B cell (primary cell): Measurements from ENCODE around the gene GFI1.

Experiments
- EZH2 ChIP-seq: IDR thresholded peaks from 2 replicates; pipeline ENCODE4 v1.6.1; 2012; ENCODE audit warnings: borderline replicate concordance, low read depth, mild to moderate bottlenecking, moderate library complexity, low read length; ENCODE audit not compliant: insufficient read depth, poor library complexity, severe bottlenecking
- TF ChIP-seq, protein P1 (sequence below): fragments of 200-600 bp; IDR thresholded peaks from one replicate; pipeline ENCODE4 v1.8.0; 2022; ENCODE audit warnings: antibody characterized with exemption, mild to moderate bottlenecking

DNA sequence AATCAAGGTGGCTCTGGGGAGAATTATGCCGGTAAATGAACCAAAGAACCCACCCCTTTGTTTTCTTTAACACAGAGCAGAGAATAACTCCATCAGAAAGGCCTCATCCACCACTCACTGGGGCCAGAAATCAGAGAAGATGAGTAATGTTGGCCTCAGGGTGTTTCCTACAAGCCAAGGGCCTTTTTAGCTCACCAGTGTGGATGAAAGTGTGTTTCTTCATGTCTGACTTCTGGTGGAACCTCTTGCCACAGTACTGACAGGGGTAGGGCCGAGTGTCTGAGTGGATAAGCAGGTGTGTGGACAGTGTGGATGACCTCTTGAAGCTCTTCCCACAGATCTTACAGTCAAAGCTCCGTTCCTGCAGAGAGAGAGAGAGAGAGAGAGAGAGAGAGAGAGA lies 8.3 kb downstream of the GFI1 start:
- TF ChIP-seq, protein P1, sequence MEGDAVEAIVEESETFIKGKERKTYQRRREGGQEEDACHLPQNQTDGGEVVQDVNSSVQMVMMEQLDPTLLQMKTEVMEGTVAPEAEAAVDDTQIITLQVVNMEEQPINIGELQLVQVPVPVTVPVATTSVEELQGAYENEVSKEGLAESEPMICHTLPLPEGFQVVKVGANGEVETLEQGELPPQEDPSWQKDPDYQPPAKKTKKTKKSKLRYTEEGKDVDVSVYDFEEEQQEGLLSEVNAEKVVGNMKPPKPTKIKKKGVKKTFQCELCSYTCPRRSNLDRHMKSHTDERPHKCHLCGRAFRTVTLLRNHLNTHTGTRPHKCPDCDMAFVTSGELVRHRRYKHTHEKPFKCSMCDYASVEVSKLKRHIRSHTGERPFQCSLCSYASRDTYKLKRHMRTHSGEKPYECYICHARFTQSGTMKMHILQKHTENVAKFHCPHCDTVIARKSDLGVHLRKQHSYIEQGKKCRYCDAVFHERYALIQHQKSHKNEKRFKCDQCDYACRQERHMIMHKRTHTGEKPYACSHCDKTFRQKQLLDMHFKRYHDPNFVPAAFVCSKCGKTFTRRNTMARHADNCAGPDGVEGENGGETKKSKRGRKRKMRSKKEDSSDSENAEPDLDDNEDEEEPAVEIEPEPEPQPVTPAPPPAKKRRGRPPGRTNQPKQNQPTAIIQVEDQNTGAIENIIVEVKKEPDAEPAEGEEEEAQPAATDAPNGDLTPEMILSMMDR, result no peak
- TF ChIP-seq EZH2, result no peak
